Ovary (tissue), 9 donors: Measurements from ENCODE around the gene VWA1. TPM values are rescaled to one million over a fixed set of nuclear protein-coding genes. Genes with fewer than 3 reads are reported as not detected.
A peak's percentile ranks its signal among the peaks of the same experiment; 100 is the strongest.
"Not testable (repeated sequence)": the region's sequence is repeated elsewhere in the genome, so short reads cannot be mapped to it uniquely, and the experiment has no call there.

Experiments used
- DNase-seq, 5 donors: peaks; one replicate each; pipeline ENCODE4 v3.0.0-alpha.2; 2019 to 2020
- H3K27ac ChIP-seq, 2 donors: fragments of 200-600 bp; one replicate each; pipeline versions ENCODE4 v1.5.1 to v1.8.0; 2019 to 2022
- H3K27me3 ChIP-seq: fragments of 200-600 bp; one replicate; pipeline ENCODE4 v1.8.0; 2022
- H3K36me3 ChIP-seq: fragments of 200-600 bp; sonication (generic); one replicate; pipeline ENCODE4 v1.5.1; 2019
- H3K4me1 ChIP-seq: one replicate; pipeline ENCODE4 v1.8.1; 2013; ENCODE audit warnings: mild to moderate bottlenecking, moderate library complexity; ENCODE audit not compliant: insufficient read depth
- H3K4me3 ChIP-seq: fragments of 200-600 bp; sonication (generic); one replicate; pipeline ENCODE4 v1.5.1; 2017
- H3K9me3 ChIP-seq, 2 donors: fragments of 200-600 bp in 1 of 2; sonication (generic) in 1 of 2; one replicate each; pipeline versions ENCODE4 v1.5.1 to v1.8.1; 2013 to 2019; ENCODE audit warnings: mild to moderate bottlenecking in 1 of 2, moderate library complexity in 1 of 2
- EP300 ChIP-seq: sonication (generic); formaldehyde crosslinking; IDR thresholded peaks from one replicate; pipeline ENCODE4 v1.6.1; 2017; ENCODE audit warnings: antibody characterized with exemption
- POLR2A ChIP-seq: fragments of 450-650 bp; IDR thresholded peaks from one replicate; pipeline ENCODE4 v1.6.1; 2017; ENCODE audit warnings: antibody characterized with exemption, mild to moderate bottlenecking, moderate library complexity
- WGBS, 3 donors: extraction: QIAGEN DNeasy Blood & Tissue Kit in 1 of 3; methylation state at CpG; one replicate each; pipeline versions ENCODE4 v1.1.5 to v1.1.7; 2013 to 2017; 5-methylcytosine and 5-hydroxymethylcytosine counted together
- intact Hi-C, 4 donors: fragments of 100-400 bp; cut with DNase I; formaldehyde crosslinking; loops; one replicate each; pipeline versions ENCODE4 v1.11.0 to v1.15.1; 2022 to 2023
- polyA plus RNA-seq, 2 donors: library from polyadenylated mRNA; stranded (reverse); fragments of 200-250 nt in 1 of 2; fragments of 350-450 nt in 1 of 2; fragmentation: Illumina TruSeq in 1 of 2; extraction: RNeasy Lipid Tissue Mini Kit (QIAGEN cat#74804) in 1 of 2; gene quantifications; one replicate each; pipeline ENCODE4 v1.2.3, GENCODE V29; 2013 to 2014
- total RNA-seq, 7 donors: library from RNA; depleted of rRNA in 2 of 7; stranded (reverse); fragments of >200 nt in 2 of 7; fragmentation: NEBNext Ultra II Directional in 3 of 7; extraction: Animal tissue kit (Norgen Biotek cat#: 25700) in 3 of 7; gene quantifications; one replicate each; pipeline versions ENCODE4 v1.1.0 to v1.2.4, GENCODE V29; 2016 to 2023
- TF ChIP-seq, protein P1 (sequence below), 3 donors: fragments of 450-650 bp in 2 of 3; fragments of 200-600 bp in 1 of 3; IDR thresholded peaks; one replicate each; pipeline versions ENCODE4 v1.5.1 to v1.8.0; 2016 to 2022; ENCODE audit warnings: antibody characterized with exemption in 3 of 3, mild to moderate bottlenecking in 1 of 3
- donor health status: DM: no; HTN: no; CAD: no; lungs with moderate emphysema.
- donor health status: DM: no; HTN: no; CAD: no.
- donor health status: Bipolar disorder and iron deficiency.
- donor health status: DM: yes; HTN: yes; CAD: no.
- donor health status: DM: no; HTN: no; CAD: no.
- donor health status: DM: yes; HTN: yes; CAD: no.

Gene VWA1
- total and polyA plus RNA-seq, 9 donors: 0.20 to 73.5 (median 37.0) TPM

DNA sequence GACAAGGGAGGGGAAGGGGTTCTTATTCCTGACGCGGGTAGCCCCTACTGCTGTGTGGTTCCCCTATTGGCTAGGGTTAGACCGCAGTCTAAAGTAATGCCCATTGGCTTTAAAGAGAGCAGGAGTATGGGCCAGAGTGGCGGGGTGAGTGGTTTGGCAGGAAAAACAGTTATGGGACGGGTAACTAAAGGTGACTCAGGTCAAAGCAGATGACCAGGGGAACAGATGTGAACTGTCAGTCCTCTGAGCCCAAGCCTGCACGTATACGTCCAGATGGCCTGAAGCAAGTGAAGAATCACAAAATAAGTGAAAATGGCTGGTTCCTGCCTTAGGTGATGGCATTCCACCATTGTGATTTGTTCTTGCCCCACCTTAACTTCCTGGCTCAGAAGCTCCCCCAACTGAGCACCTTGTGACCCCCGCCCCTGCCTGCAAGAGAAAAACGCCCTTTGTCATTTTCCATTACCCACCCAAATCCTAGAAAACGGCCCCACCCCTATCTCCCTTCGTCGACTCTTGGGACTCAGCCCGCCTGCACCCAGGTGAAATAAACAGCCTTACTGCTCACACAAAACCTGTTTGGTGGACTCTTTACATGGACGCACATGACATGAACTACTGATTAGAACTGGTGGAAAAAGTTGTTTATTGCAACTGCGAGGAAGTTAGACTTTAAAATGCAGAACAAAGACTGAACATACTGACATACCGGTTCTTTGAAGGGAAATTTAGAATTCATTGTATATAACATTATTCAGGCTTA lies 35.3 kb downstream of the VWA1 start:
- H3K9me3 ChIP-seq: no peaks in the 10 kb centered on the region
- H3K36me3 ChIP-seq: no peaks in the 10 kb centered on the region
- no peak for DNase-seq
- no peak for TF ChIP-seq POLR2A
- no peak for TF ChIP-seq EP300
- TF ChIP-seq, protein P1, sequence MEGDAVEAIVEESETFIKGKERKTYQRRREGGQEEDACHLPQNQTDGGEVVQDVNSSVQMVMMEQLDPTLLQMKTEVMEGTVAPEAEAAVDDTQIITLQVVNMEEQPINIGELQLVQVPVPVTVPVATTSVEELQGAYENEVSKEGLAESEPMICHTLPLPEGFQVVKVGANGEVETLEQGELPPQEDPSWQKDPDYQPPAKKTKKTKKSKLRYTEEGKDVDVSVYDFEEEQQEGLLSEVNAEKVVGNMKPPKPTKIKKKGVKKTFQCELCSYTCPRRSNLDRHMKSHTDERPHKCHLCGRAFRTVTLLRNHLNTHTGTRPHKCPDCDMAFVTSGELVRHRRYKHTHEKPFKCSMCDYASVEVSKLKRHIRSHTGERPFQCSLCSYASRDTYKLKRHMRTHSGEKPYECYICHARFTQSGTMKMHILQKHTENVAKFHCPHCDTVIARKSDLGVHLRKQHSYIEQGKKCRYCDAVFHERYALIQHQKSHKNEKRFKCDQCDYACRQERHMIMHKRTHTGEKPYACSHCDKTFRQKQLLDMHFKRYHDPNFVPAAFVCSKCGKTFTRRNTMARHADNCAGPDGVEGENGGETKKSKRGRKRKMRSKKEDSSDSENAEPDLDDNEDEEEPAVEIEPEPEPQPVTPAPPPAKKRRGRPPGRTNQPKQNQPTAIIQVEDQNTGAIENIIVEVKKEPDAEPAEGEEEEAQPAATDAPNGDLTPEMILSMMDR (IDR thresholded peaks at IDR 0.05): no peak
- peak overlapping the region; percentile 53 to 85 for H3K27ac ChIP-seq
- intact Hi-C loops: no loop called here
- H3K4me3 ChIP-seq: peak overlapping the region; percentile 84
- peaks cover 10% of the 10 kb centered on the region for H3K4me1 ChIP-seq
- 17 to 22% (median 20%) methylated on average over 16 of the region's 16 CpGs for WGBS, 3 donors
- no peaks in the 10 kb centered on the region for H3K27me3 ChIP-seq

DNA sequence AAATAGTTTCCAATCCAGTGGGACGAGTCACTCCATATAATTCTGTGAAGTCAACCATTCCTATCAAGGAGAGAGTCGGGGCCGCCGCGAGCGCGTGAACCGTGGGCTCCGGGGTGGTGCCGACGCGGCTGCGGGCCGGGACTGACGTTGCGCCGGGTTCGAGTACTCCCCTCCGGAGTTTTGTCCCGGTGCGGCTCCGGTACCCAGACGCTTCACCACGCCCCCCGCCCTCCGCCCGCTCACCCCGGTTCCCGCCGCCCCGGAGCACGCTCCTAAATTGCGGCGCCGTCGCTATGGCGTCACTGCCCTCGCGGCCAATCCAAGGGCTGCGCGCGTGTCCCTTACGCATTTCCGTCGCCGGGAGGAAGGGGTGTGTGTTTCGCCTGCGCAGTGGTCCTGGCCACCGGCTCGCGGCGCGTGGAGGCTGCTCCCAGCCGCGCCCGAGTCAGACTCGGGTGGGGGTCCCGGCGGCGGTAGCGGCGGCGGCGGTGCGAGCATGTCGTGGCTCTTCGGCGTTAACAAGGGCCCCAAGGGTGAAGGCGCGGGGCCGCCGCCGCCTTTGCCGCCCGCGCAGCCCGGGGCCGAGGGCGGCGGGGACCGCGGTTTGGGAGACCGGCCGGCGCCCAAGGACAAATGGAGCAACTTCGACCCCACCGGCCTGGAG lies 36.0 kb downstream of the VWA1 start, which contains the start of gene ATAD3B:
ATAD3B (plus strand) TSS at position 377 of the 664 bp plus-strand sequence; CDS start at position 497, 120 bp downstream.
- peak; percentile 25 for TF ChIP-seq POLR2A
- no peak for TF ChIP-seq EP300
- TF ChIP-seq, protein P1 (IDR thresholded peaks at IDR 0.05): peak in 1 of 3 donors; percentile 5
- 1 to 2% (median 1%) methylated on average over 36 to 87 of the region's 87 CpGs for WGBS, 3 donors
- H3K36me3 ChIP-seq: no peaks in the 10 kb centered on the region

DNA sequence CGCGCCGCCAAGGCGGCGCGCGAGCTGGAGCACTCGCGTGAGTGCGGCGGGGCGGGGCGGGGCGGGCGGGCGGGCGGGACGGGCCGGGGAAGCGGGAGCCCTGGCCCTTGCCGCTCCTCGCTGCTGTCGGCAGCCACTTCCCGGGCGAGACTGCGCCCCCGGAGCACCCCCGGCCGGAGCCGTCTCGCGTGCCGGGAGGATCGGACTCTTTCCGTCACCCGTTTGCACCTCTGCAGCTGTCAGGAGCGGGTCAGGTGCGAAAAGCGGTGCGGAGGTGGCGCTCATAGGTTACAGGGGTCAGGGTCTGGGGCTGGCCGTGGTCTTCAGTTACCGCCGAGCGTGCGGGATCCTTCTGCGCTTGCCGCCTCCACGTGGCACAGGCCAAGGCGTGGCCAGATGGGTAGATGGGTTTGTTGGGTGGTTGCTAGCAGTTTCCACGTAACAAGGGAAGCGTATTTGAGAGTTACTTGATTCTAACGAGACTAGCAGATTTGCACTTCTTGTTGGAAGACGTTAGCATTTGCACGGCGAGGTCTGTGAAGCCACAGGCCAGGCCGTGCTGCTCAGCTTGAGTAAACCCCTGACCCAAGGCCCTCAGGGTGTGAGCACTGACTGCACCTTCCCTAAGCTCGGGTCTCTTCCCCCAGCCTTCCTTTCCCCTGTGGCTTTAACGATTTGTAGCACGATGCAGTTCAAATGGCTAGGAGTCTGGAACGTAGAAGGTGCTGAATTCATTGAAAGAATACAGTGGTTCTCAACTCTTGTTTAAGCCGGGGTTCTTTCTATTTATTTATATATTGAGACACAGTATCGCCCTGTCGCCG lies 36.8 kb downstream of the VWA1 start:
- Histone ChIP-seq H3K27ac (peak overlapping the region in 1 of 2 donors; percentile 85), H3K4me3 (peak overlapping the region; percentile 84)
- WGBS, 3 donors: 2 to 5% (median 2%) methylated on average over 36 to 51 of the region's 65 CpGs
- H3K27me3 ChIP-seq, H3K36me3 ChIP-seq, DNase-seq, intact Hi-C loops, H3K4me1 ChIP-seq, H3K9me3 ChIP-seq: not testable (repeated sequence)

More for the DNA sequence above, 36.0 kb downstream of the VWA1 start, which contains the start of gene ATAD3B:
- Histone ChIP-seq H3K4me3 (peak within 1 kb of the TSS; percentile 84), H3K27ac (peak within 1 kb of the TSS; percentile 53 to 85), H3K9me3 (no peaks in the 10 kb centered on the region), H3K27me3 (no peaks in the 10 kb centered on the region), H3K4me1 (peaks cover 10% of the 10 kb centered on the region)
- intact Hi-C loops: no loop called here
- DNase-seq: peak; percentile 81 to 95 (median 93)

DNA sequence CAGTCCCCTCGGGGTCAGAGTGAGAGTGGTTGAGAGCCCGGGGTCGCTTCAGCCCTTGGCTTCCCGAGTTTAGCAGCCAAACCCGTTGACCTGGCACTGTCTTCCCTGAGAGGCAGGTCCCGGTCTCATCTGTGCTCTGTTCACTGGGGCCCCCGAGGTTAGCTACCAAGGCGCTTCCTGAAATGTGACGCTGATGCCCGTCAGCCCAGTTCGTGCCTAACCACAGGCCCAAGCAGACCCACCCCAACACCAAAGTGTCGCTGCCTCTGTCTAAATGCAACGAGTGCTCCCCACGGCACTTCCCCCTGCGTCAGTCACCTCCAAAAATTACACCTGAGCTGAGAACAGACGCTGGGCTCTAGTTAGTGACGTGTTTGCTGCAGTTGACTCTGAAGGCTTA lies 40.5 kb downstream of the VWA1 start:
- intact Hi-C loops, H3K4me1 ChIP-seq, DNase-seq, H3K4me3 ChIP-seq, H3K36me3 ChIP-seq, H3K27me3 ChIP-seq, H3K9me3 ChIP-seq, H3K27ac ChIP-seq: not testable (repeated sequence)
- 83 to 100% (median 83%) methylated on average over 1 to 15 of the region's 17 CpGs for WGBS, 3 donors

DNA sequence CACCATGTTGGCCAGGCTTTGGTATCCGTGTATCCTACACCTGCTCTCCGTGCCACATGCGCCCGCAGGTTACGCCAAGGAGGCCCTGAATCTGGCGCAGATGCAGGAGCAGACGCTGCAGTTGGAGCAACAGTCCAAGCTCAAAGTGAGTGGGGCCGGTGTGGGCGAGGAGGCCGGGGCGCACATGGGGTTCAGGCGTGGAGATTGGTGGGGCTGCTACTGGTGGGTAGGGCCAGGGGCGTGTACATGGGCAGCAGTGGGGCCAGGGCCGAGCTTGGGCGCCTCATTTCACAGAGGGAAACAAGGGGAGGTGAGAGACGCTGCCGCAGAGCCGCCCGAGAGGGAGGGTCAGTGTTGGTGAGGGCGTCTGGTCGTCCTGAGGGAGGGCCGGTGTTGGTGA lies 41.7 kb downstream of the VWA1 start:
- intact Hi-C loops: no loop called here
- 90 to 94% (median 94%) methylated on average over 22 of the region's 22 CpGs for WGBS, 3 donors
- no peak overlapping the region for H3K27ac ChIP-seq
- no peaks in the 10 kb centered on the region for H3K9me3 ChIP-seq
- H3K27me3 ChIP-seq: no peaks in the 10 kb centered on the region
- TF ChIP-seq POLR2A (no peak), EP300 (no peak)
- TF ChIP-seq, protein P1 (IDR thresholded peaks at IDR 0.05): no peak
- H3K4me1 ChIP-seq: peaks cover 5% of the 10 kb centered on the region
- H3K36me3 ChIP-seq: no peaks in the 10 kb centered on the region
- H3K4me3 ChIP-seq: no peak overlapping the region
- no peak for DNase-seq
